Mucosa of descending colon (tissue), 3 donors: ENCODE results near the gene IL36RN. TPM values are rescaled to one million over a fixed set of nuclear protein-coding genes. Genes with fewer than 3 reads are reported as not detected.

Experiments used
- ATAC-seq: fragments of 200-7000 bp; cut with Tn5 transposase; one replicate; pipeline ENCODE4 v1.9.1; 2020; ENCODE audit warnings: mild to moderate bottlenecking, moderate library complexity
- DNase-seq, 3 donors: peaks; one replicate each; pipeline ENCODE4 v3.0.0-alpha.2; 2020
- H3K36me3 ChIP-seq: fragments of 200-600 bp; one replicate; pipeline ENCODE4 v1.8.0; 2021; ENCODE audit warnings: low read depth, mild to moderate bottlenecking
- H3K4me1 ChIP-seq: fragments of 200-600 bp; one replicate; pipeline ENCODE4 v1.8.0; 2021; ENCODE audit warnings: low read depth, mild to moderate bottlenecking
- H3K4me3 ChIP-seq: fragments of 200-600 bp; one replicate; pipeline ENCODE4 v1.8.0; 2021; ENCODE audit warnings: mild to moderate bottlenecking
- H3K9me3 ChIP-seq: fragments of 200-600 bp; one replicate; pipeline ENCODE4 v1.8.0; 2021; ENCODE audit warnings: mild to moderate bottlenecking
- intact Hi-C, 2 donors: fragments of 100-400 bp; cut with DNase I in 1 of 2; cut with micrococcal nuclease in 1 of 2; formaldehyde crosslinking; loops; one replicate each; pipeline versions ENCODE4 v1.11.0 to v1.11.1; 2022; cut with DNase I, micrococcal nuclease
- total RNA-seq, 3 donors: library from RNA; stranded (reverse); fragmentation: NEBNext Ultra II Directional in 2 of 3; extraction: Animal tissue kit (Norgen Biotek cat#: 25700) in 2 of 3; gene quantifications; one replicate each; pipeline versions ENCODE4 v1.2.1 to v1.2.4, GENCODE V29; 2021 to 2023
- TF ChIP-seq, protein P1 (sequence below): fragments of 200-600 bp; IDR thresholded peaks from one replicate; pipeline ENCODE4 v1.8.0; 2022; ENCODE audit warnings: antibody characterized with exemption, mild to moderate bottlenecking
- donor health status: DM: no; HTN: no; CAD: no; lungs with moderate emphysema.
- donor health status: DM: no; HTN: no; CAD: no.
- donor health status: DM: no; HTN: yes; CAD: no.

Gene IL36RN
- total RNA-seq, 3 donors from 2014 or later, result not detected

DNA sequence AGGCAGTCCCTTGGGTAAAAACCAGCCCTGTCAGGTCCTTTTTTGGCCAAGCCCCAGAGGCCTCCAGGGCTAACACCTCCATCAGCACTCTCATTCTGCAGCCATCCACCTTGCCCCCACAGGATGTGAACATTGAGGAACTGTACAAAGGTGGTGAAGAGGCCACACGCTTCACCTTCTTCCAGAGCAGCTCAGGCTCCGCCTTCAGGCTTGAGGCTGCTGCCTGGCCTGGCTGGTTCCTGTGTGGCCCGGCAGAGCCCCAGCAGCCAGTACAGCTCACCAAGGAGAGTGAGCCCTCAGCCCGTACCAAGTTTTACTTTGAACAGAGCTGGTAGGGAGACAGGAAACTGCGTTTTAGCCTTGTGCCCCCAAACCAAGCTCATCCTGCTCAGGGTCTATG lies 16.0 kb downstream of the IL36RN start:
- no peaks in the 10 kb centered on the region for H3K36me3 ChIP-seq
- no peak overlapping the region for H3K4me3 ChIP-seq
- TF ChIP-seq, protein P1, sequence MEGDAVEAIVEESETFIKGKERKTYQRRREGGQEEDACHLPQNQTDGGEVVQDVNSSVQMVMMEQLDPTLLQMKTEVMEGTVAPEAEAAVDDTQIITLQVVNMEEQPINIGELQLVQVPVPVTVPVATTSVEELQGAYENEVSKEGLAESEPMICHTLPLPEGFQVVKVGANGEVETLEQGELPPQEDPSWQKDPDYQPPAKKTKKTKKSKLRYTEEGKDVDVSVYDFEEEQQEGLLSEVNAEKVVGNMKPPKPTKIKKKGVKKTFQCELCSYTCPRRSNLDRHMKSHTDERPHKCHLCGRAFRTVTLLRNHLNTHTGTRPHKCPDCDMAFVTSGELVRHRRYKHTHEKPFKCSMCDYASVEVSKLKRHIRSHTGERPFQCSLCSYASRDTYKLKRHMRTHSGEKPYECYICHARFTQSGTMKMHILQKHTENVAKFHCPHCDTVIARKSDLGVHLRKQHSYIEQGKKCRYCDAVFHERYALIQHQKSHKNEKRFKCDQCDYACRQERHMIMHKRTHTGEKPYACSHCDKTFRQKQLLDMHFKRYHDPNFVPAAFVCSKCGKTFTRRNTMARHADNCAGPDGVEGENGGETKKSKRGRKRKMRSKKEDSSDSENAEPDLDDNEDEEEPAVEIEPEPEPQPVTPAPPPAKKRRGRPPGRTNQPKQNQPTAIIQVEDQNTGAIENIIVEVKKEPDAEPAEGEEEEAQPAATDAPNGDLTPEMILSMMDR, result no peak
- intact Hi-C loops, result no loop called here
- H3K4me1 ChIP-seq, result no peaks in the 10 kb centered on the region
- DNase-seq, result no peak
- ATAC-seq, result no peak
- no peaks in the 10 kb centered on the region for H3K9me3 ChIP-seq

DNA sequence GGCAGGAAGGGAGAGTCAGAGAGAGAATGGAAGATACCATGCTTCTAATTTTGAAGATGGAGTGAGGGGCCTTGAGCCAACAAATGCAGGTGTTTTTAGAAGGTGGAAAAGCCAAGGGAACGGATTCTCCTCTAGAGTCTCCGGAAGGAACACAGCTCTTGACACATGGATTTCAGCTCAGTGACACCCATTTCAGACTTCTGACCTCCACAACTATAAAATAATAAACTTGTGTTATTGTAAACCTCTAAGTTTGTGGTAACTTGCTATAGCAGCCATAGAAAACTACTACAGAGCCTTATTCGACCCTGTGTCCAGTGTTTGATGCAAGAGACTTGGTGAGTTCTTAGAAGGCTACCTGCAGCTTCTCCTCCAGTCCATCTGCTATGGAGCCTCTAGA lies 16.6 kb downstream of the IL36RN start:
- Histone ChIP-seq H3K36me3 (no peaks in the 10 kb centered on the region), H3K9me3 (no peaks in the 10 kb centered on the region), H3K4me1 (no peaks in the 10 kb centered on the region), H3K4me3 (no peak overlapping the region)
- TF ChIP-seq, protein P1, result no peak
- peak; percentile 51 for ATAC-seq
- intact Hi-C loops, result no loop called here
- no peak for DNase-seq

DNA sequence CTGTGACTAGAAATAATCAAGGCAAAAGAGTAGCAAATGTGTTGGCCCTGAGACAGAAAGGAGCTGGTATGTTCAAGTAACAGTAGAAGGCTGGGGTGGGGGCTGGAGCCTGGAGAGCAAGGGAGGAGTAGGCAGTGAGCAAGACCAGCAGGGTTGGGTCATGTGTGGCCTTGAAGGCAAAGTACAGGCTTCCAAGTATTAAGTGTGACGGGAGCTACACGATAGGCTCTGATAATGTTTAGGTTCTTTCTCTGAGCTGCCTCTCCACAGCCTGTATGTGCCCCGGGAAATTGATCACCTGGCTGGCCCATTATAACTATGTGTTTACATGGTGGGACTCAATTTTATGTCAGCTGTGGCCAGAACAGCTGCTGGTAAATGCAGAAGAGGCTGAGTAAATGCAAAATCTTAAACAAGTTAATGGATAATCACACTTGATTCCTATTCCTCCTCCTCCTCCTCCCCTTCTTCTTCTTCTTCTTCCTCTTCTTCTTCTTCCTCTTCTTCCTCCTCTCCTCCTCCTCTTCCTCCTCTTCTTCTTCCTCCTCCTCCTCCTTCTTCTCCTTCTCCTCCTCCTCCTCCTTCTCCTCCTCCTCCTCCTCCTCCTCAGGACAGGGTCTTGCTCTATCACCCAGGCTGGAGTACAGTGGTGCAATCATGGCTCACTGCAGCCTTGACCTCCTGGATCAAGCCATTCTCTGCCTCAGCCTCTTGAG lies 18.1 kb downstream of the IL36RN start:
- no peaks in the 10 kb centered on the region for H3K4me1 ChIP-seq
- TF ChIP-seq, protein P1, result no peak
- no peaks in the 10 kb centered on the region for H3K9me3 ChIP-seq
- H3K36me3 ChIP-seq, result no peaks in the 10 kb centered on the region
- peak; percentile 39 for ATAC-seq
- no peak for DNase-seq
- intact Hi-C loops, result no loop called here
- H3K4me3 ChIP-seq, result no peak overlapping the region

DNA sequence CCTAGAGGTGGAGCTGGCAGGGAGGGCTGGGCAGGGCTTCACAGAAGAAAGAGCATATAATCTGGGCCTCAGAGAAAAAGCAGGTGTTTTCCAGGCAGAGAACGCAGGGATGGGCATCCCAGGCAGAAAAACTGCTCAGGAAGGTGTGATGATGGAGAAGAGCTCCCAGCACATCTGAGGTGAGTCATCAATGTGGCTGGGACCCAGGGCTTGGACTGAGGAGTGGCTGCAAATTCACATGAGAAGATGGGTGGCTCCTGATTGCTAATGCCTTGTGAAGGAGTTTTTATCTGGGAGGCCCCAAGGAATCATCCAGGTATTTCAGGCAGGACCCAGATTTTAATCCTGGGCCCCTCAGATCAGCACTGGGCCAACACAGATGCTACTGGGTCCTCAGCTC lies 18.9 kb downstream of the IL36RN start:
- ATAC-seq (peak; percentile 54), DNase-seq (no peak)
- Histone ChIP-seq H3K9me3 (no peaks in the 10 kb centered on the region), H3K4me3 (no peak overlapping the region), H3K36me3 (no peaks in the 10 kb centered on the region), H3K4me1 (no peaks in the 10 kb centered on the region)
- intact Hi-C loops, result no loop called here
- TF ChIP-seq, protein P1, result no peak

DNA sequence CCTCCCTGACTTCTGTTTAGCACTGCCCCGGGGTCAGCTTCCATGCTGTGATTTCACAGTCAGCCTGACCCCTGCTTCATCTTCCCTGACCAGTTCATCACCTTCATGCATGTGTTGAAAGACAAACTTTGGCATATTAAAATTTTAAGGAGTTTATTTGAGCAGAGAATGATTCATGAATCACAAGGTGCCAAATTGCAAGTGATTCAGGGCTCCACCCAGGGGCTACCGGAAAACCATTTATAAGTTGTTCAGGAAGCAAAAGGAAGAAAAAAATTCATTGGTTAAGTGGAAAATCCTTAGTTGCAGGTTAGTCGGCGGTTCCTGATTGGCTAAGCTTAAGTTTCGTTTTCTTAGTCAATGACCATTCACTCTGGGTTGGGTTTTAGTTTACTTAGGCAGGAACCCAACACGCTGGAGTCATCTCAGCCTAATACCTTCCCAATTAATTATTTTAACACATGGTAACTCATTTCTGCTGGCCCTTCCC lies 19.4 kb downstream of the IL36RN start:
- Histone ChIP-seq H3K4me3 (no peak overlapping the region), H3K4me1 (no peaks in the 10 kb centered on the region), H3K9me3 (no peaks in the 10 kb centered on the region), H3K36me3 (no peaks in the 10 kb centered on the region)
- intact Hi-C loops, result no loop called here
- no peak for DNase-seq
- ATAC-seq, result peak; percentile 72
- TF ChIP-seq, protein P1, result no peak
